ENCODE data around the gene AMPD3.

GRCh38 chr11:10452211-10452767 is 2.8 kb upstream of the AMPD3 start:
- TF ChIP-seq CTCF (IDR thresholded peaks at IDR 0.05; ENCODE audit: extremely low read depth in 1 of 2, insufficient read depth in 1 of 2, low read depth in 1 of 2, low read length in 2 of 2) (no peak), MAX (IDR thresholded peaks at IDR 0.05; ENCODE audit: insufficient read depth, insufficient read length) (no peak), POLR2AphosphoS5 (IDR thresholded peaks at IDR 0.05; ENCODE audit: insufficient read depth, low read depth, low read length) (no peak)

Measured in endothelial cell of umbilical vein (primary cell).